HG03439 (cell line): ENCODE data around the gene SYNE1.
"Not testable (repeated sequence)": the region's sequence is repeated elsewhere in the genome, so short reads cannot be mapped to it uniquely, and the experiment has no call there.

Experiments
- ATAC-seq: cut with Tn5 transposase; IDR thresholded peaks from one replicate; pipeline ENCODE4 v1.9.1; 2021; ENCODE audit warnings: mild to moderate bottlenecking, moderate library complexity; ENCODE audit not compliant: unreplicated experiment

The SYNE1 gene

DNA sequence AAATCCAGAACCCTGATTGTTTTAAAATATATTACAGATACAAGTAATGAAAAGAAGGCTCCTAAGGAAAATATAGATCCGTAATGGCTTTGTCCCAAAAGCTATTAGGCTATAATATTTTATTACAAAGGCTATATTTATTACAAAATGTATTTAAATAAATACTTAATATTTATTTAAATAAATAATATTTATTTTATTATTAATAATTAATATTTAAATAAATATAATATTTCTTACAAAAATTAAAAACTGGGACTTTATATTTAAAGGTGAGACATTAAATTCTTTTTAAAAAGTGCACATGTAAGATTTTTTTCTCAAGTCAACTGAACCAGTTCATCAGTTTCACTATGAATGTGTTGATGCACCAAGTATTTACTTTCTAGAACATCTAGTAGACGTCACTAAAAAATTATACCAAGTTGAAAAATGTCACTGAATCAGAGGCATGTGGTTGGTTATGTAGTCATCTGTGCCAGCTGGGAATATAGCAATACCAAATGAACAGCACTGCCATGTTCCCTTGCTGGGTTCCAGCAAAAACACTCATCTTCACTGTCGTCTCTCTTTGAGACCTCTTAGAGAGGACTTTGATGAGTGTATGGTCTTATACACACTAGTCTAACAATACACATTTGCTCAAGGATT, 550.8 kb downstream of the SYNE1 start:
- ATAC-seq: no peak

DNA sequence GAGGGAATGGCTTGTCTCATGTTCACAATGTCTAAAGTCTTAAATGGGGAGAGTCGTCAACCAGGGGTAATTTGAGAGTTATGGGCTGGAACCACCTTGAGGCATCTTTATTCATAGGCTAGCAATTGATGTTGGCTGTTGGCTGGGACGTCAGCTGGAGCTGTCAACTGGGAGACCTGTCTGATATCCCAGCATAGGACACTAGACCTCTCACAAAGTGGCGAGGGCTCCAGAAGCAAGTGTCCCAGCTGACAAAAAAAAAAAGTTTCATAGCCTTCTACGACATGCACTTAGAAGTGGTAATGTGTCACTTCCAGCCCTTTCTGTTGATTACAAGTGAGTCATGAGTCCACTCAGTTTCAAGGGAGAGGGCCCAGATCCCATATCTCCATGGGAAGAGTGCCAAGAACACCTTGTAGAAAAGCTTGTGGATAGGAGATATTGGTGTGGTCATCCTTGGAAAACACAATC, 551.7 kb downstream of the SYNE1 start:
- ATAC-seq: no peak

DNA sequence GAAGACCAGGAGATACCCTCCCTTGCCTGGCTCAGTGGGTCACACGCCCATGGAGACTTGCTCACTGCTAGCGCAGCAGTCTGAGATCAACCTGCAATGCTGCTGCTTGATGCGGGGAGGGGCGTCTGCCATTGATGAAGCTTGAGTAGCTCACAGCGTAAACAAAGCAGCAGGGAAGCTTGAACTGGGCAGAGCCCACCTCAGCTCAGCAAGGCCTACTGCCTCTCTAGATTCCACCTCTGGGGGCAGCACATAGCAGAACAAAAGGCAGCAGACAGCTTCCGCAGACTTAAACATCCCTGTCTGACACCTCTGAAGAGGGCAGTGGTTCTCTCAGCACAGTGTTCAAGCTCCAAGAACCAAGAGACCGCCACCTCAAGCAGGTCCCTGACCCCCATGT, 558.4 kb downstream of the SYNE1 start:
- no peak for ATAC-seq

DNA sequence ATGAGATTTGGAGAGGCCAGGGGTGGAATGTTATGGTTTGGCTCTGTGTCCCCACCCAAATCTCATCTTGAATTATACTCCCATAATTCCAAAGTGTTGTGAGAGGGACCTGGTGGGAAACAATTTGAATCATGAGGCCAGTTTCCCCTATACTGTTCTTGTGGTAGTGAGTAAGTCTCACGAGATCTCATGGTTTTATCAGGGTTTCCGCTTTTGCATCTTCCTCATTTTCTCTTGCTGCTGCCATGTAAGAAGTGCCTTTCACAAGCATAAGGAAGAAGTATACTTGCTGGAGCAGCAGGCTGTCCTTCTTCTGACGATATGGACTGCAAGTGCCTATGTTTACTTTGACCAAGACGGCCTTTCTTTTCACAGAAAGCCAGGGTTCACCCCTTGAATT, 559.2 kb downstream of the SYNE1 start:
- no peak for ATAC-seq

DNA sequence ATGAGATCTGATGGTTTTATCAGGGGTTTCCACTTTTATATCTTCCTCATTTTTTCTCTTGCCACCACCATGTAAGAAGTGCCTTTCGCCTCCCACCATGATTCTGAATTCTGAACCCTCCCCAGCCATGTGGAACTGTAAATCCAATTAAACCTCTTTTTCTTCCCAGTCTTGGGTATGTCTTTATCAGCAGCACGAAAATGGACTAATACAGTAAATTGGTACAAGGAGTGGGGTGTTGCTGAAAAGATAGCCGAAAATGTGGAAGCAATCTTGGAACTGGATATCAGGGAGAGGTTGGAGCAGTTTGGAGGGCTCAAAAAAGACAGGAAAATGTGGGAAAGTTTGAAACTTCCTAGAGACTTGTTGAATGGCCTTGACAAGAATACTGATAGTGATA, 560.9 kb downstream of the SYNE1 start:
- ATAC-seq: not testable (repeated sequence)

- ATAC-seq: no peak
Measured at GRCh38 chr6:152071843-152072242, 565.3 kb downstream of the SYNE1 start.
